BLaER1 treated with 17β-estradiol and CSF1 and Interleukin-3, amounts not matched to agents 10 nM and 100 nM (cell line): ENCODE measurements around the gene MAPRE2.

ENCODE experiments used
- H3K27ac ChIP-seq, 11 experiments: shearing (Covaris generic); formaldehyde crosslinking; 2 replicates each; pipeline ENCODE4 v1.8.1; 2022
- H3K27me3 ChIP-seq, 11 experiments: shearing (Covaris generic); formaldehyde crosslinking; 2 replicates each; pipeline ENCODE4 v1.8.1; 2022
- H3K36me3 ChIP-seq, 11 experiments: shearing (Covaris generic); formaldehyde crosslinking; 2 replicates each; pipeline ENCODE4 v1.8.1; 2022
- H3K4me1 ChIP-seq, 10 experiments: shearing (Covaris generic); formaldehyde crosslinking; 2 replicates each; pipeline ENCODE4 v1.8.1; 2022
- H3K4me2 ChIP-seq, 11 experiments: shearing (Covaris generic); formaldehyde crosslinking; 2 replicates each; pipeline ENCODE4 v1.8.1; 2022
- H3K4me3 ChIP-seq, 10 experiments: shearing (Covaris generic); formaldehyde crosslinking; 2 replicates each; pipeline ENCODE4 v1.8.1; 2022
- H3K9ac ChIP-seq, 11 experiments: shearing (Covaris generic); formaldehyde crosslinking; 2 replicates each; pipeline ENCODE4 v1.8.1; 2022
- H3K9me3 ChIP-seq, 11 experiments: shearing (Covaris generic); formaldehyde crosslinking; replicated peaks in 1 of 11; 2 replicates each; pipeline ENCODE4 v1.8.1; 2022
- H4K20me1 ChIP-seq, 11 experiments: shearing (Covaris generic); formaldehyde crosslinking; 2 replicates each; pipeline ENCODE4 v1.8.1; 2022
- Cebpa-rat ChIP-seq, 11 experiments: shearing (Covaris generic); IDR thresholded peaks; 2 replicates each; pipeline ENCODE4 v1.8.1; 2022

MAPRE2 gene

GRCh38 chr18:35010156-35010555 is 31.1 kb upstream of the MAPRE2 start:
- Histone ChIP-seq H3K4me3 (no peak overlapping the region), H3K27ac (no peak overlapping the region), H4K20me1 (no peaks in the 10 kb centered on the region), H3K4me1 (no peaks in the 10 kb centered on the region), H3K36me3 (no peaks in the 10 kb centered on the region), H3K4me2 (no peak overlapping the region), H3K9me3 (no peaks in the 10 kb centered on the region), H3K27me3 (no peaks in the 10 kb centered on the region), H3K9ac (no peak overlapping the region)
- TF ChIP-seq Cebpa-rat (IDR thresholded peaks at IDR 0.05), result no peak

DNA sequence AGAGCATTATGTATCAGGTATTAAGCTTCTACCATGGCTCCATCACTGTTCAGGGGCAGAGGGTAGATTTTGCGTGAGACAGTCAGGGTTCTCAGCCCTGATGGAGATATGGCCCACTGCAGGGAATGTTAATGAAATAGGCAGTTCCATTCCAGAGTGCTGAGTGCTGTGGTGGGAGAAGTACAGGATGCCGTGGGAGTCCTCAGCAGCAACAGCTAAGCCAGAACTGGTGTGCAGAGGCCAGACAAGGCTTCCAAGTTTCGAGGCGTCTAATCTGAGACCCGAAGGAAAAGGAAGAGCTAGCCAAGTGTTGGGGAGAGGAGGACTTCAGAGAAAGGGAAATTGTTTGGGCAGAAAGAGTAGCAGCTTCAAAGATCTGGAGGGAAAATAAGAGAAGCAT is 30.2 kb upstream of the MAPRE2 start:
- no peaks in the 10 kb centered on the region for H3K36me3 ChIP-seq
- H3K4me1 ChIP-seq, result no peaks in the 10 kb centered on the region
- H3K4me3 ChIP-seq, result no peak overlapping the region
- H3K27me3 ChIP-seq, result no peaks in the 10 kb centered on the region
- no peak for TF ChIP-seq Cebpa-rat (IDR thresholded peaks at IDR 0.05)
- H3K27ac ChIP-seq, result no peak overlapping the region
- H4K20me1 ChIP-seq, result no peaks in the 10 kb centered on the region
- H3K9me3 ChIP-seq, result 0 out of 22 replicates have a peak, but pooled peaks cover 0 to 7% (median 0%) of the 10 kb centered on the region in 11 experiments
- H3K9ac ChIP-seq, result no peak overlapping the region
- no peak overlapping the region for H3K4me2 ChIP-seq

- Histone ChIP-seq H3K36me3 (no peaks in the 10 kb centered on the region), H3K4me2 (no peak overlapping the region), H3K9me3 (0 out of 22 replicates have a peak, but pooled peaks cover 0 to 7% (median 0%) of the 10 kb centered on the region in 11 experiments), H3K27ac (no peak overlapping the region), H4K20me1 (no peaks in the 10 kb centered on the region), H3K27me3 (no peaks in the 10 kb centered on the region), H3K9ac (no peak overlapping the region), H3K4me3 (no peak overlapping the region), H3K4me1 (peaks cover 0 to 6% (median 0%) of the 10 kb centered on the region in 10 experiments; a peak in 1 of 20 replicates)
- no peak for TF ChIP-seq Cebpa-rat (IDR thresholded peaks at IDR 0.05)
These were observed 21.3 kb upstream of the MAPRE2 start for GRCh38 chr18:35019933-35020332.

GRCh38 chr18:35022426-35023001 is 18.7 kb upstream of the MAPRE2 start:
- no peak for TF ChIP-seq Cebpa-rat (IDR thresholded peaks at IDR 0.05)
- no peaks in the 10 kb centered on the region; a peak in 1 of 22 replicates for H4K20me1 ChIP-seq
- H3K27me3 ChIP-seq, result no peaks in the 10 kb centered on the region
- no peak overlapping the region for H3K4me3 ChIP-seq
- no peaks in the 10 kb centered on the region for H3K36me3 ChIP-seq
- H3K9ac ChIP-seq, result no peak overlapping the region
- no peaks in the 10 kb centered on the region; a peak in 1 of 20 replicates for H3K4me1 ChIP-seq
- H3K27ac ChIP-seq, result no peak overlapping the region
- H3K9me3 ChIP-seq, result no peaks in the 10 kb centered on the region
- H3K4me2 ChIP-seq, result no peak overlapping the region

GRCh38 chr18:35024196-35024595 is 17.0 kb upstream of the MAPRE2 start:
- Histone ChIP-seq H3K27me3 (no peaks in the 10 kb centered on the region), H3K27ac (no peak overlapping the region), H3K4me1 (peaks cover 0 to 2% (median 1%) of the 10 kb centered on the region in 10 experiments; a peak in 11 of 20 replicates), H3K9ac (no peak overlapping the region), H3K9me3 (no peaks in the 10 kb centered on the region), H3K4me3 (no peak overlapping the region), H3K36me3 (no peaks in the 10 kb centered on the region), H4K20me1 (no peaks in the 10 kb centered on the region; a peak in 1 of 22 replicates), H3K4me2 (no peak overlapping the region)
- TF ChIP-seq Cebpa-rat (IDR thresholded peaks at IDR 0.05), result no peak

DNA sequence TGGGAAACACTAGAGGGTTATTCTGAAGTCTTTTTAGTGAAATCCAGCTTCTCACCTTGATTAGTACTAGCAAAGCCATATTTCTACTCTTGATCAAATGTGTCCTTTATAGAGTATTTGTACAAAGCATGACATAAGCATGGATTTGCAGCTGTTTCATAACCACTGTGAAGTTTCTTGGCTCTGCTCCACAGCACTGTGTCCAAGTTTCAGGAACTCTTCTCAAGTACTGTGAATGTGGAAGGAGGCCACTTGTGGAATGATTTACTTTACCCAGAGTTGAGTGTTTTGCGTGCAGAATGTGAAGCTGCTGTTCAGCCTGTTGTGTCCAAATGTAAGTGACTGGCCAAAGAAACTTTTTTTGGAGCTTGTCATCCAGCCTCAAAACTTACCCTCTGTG is 16.2 kb upstream of the MAPRE2 start:
- no peak for TF ChIP-seq Cebpa-rat (IDR thresholded peaks at IDR 0.05)
- Histone ChIP-seq H3K9ac (no peak overlapping the region), H3K4me1 (peaks cover 5 to 10% (median 9%) of the 10 kb centered on the region in 10 experiments), H3K9me3 (no peaks in the 10 kb centered on the region), H3K27ac (no peak overlapping the region), H3K27me3 (no peaks in the 10 kb centered on the region), H4K20me1 (no peaks in the 10 kb centered on the region; a peak in 1 of 22 replicates), H3K36me3 (no peaks in the 10 kb centered on the region), H3K4me3 (no peak overlapping the region), H3K4me2 (no peak overlapping the region)

DNA sequence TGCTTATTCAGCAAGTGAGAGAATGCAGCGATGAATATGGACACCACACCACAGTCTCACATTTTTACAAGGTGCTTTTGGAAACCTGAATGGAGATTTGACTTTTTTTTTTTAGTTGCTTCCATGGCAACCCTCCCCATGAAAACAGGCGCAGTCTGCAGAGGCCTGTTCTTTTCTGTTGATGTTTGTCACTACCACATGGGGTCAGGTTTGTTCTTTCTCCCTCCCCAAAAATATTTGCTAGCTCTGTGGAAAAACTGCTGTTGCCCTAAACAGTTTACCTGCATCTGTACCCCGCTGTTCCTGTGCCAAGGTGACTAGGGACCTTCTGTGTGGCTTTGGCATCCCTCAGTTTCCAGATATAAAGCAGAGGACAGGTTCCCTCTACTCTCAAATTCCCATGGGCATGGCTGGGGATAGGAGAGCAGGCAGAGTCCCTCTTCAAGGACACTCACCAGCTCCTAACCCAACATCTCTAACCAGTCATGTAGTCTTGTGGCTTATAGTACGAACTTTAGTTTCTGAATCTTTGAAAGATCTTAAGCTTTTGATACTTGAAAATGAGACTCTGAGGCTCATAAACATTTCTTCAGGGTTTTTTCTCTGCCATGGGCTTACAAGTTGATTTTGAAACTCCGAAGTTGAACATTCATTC is 14.7 kb upstream of the MAPRE2 start:
- Histone ChIP-seq H3K27me3 (no peaks in the 10 kb centered on the region), H3K27ac (no peak overlapping the region), H3K4me1 (peaks cover 13 to 20% (median 17%) of the 10 kb centered on the region in 10 experiments), H4K20me1 (no peaks in the 10 kb centered on the region; a peak in 1 of 22 replicates), H3K4me2 (no peak overlapping the region), H3K4me3 (no peak overlapping the region), H3K36me3 (no peaks in the 10 kb centered on the region), H3K9me3 (no peaks in the 10 kb centered on the region), H3K9ac (no peak overlapping the region)
- no peak for TF ChIP-seq Cebpa-rat (IDR thresholded peaks at IDR 0.05)

DNA sequence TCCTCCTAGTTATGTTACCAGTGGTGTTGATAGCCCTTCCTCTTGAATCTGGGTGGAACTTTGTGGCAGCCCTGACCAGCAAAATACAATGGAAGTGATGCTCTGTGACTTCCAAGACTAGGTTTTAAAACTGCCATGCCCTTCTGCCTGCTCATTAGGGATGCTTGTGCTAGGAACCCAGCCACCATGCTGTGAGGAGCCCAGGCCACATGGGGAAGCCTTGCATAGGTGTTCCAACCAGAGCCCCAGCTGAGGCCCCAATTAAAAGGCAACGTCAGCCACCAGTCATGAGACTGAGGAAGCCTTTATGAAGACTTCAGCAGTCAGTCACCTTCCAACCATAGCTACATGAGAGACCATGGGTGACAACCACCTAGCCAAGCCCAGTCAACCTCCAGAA is 14.0 kb upstream of the MAPRE2 start:
- no peak overlapping the region for H3K4me2 ChIP-seq
- no peak overlapping the region for H3K9ac ChIP-seq
- H3K27ac ChIP-seq, result no peak overlapping the region
- H3K27me3 ChIP-seq, result no peaks in the 10 kb centered on the region
- no peak for TF ChIP-seq Cebpa-rat (IDR thresholded peaks at IDR 0.05)
- H3K36me3 ChIP-seq, result no peaks in the 10 kb centered on the region
- peaks cover 13 to 20% (median 17%) of the 10 kb centered on the region in 10 experiments for H3K4me1 ChIP-seq
- no peaks in the 10 kb centered on the region for H3K9me3 ChIP-seq
- H3K4me3 ChIP-seq, result no peak overlapping the region
- H4K20me1 ChIP-seq, result no peaks in the 10 kb centered on the region; a peak in 1 of 22 replicates

GRCh38 chr18:35028536-35028935 is 12.7 kb upstream of the MAPRE2 start:
- Histone ChIP-seq H3K4me1 (peaks cover 13 to 25% (median 17%) of the 10 kb centered on the region in 10 experiments), H3K36me3 (no peaks in the 10 kb centered on the region), H3K9ac (no peak overlapping the region), H3K27ac (no peak overlapping the region), H3K4me2 (no peak overlapping the region), H3K9me3 (no peaks in the 10 kb centered on the region), H3K4me3 (no peak overlapping the region), H3K27me3 (no peaks in the 10 kb centered on the region), H4K20me1 (no peaks in the 10 kb centered on the region; a peak in 1 of 22 replicates)
- TF ChIP-seq Cebpa-rat (IDR thresholded peaks at IDR 0.05), result no peak
